Activated T-cell treated with anti-CD3 and anti-CD28 coated beads, Interleukin-2, amount 50 U/mL, for 48 hours (primary cell): ENCODE measurements around the gene DDX39A.

Experiments
- DNase-seq, 2 experiments: peaks; one replicate each; pipeline ENCODE4 v3.0.0-alpha.2; 2020

The DDX39A gene

GRCh38 chr19:14433554-14434501 lies 14.7 kb upstream of the DDX39A start:
- DNase-seq = peak; percentile 52 to 57

DNA sequence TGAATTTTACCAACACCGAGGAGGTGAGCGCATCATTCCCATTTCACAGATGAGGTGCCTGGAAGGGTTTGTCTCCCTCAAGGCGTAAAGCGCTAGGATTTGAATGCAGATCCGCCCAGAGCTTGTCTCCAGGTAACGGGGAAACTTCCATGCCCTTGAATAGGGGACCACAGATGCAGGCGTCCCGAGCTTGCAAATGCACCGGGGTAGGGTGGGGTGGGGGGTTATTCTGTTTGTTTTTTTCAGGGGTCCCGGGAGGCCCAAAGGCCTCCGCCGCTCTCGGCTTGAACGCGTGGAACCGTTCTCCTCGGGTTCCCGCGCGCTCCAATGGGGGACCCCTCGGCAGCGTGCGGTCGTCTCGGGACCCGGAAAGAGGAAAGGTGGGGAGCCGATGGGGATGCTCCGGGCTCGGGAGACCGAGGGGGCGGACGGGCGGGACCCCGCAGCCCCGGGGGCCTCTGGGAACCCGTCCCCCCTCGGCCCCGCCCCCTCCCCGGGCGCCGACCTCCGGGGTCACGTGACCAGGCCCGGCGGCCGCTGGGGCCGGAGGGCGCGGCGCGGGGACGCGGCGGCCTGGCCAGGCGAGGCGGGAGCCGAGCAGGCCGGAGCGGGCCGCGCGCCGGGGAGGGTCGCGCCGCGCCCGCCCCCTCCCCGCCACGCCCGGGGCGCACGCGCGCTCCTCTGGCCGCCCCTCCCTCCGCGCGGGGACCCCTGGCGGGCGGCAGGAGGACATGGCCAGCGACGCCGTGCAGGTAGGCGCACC lies 13.8 kb upstream of the DDX39A start, which contains the start of gene PKN1:
PKN1 (plus strand) TSS at position 516 of the 763 bp plus-strand sequence; CDS start at position 732, 216 bp downstream.
- DNase-seq = peak; percentile 71 to 77

DNA sequence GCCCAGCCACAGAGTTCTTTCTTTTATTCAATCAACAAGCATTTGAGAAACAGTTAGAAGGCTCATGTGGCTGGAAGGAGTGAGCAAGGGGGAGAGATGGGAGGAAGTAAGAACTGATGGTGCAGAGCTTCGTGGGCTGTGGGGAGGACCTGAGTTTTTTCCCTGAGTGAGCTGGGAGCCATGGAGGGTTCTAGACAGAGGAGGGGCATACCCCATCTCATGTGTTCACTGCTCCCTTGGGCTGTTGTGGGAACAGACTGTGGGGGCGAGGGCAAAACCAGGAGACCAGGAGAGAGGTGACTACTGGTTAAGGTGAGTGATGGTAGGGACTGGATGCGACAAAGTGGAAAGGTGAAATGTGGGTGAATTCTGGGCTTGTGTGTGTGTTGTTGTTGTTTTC lies 11.6 kb upstream of the DDX39A start:
- DNase-seq = no peak

- no peak for DNase-seq
Measured at GRCh38 chr19:14428882-14429416, 9.8 kb upstream of the DDX39A start.

GRCh38 chr19:14427461-14427860 lies 8.3 kb upstream of the DDX39A start:
- DNase-seq = no peak

DNA sequence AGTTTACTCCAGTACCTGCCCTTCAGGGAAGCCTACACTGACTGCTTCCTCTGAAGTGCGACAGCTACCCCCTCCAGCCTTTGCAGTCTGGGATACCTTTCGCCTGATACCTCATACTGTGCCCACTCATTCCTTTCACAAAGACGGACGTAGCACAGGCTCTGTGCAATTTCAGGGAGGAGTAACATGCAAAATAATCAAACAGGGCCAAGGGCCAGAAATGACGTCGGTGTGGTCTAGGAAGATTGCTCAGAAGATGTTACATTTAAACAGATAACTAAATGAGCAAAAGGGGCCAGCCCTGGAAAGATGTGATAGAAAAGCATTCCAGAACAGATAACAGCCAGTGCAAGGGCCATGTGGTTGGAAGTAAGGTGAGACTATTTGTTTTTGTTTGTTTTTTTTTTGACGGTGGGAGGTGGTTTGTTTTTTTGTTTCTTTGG lies 6.6 kb upstream of the DDX39A start:
- no peak for DNase-seq

DNA sequence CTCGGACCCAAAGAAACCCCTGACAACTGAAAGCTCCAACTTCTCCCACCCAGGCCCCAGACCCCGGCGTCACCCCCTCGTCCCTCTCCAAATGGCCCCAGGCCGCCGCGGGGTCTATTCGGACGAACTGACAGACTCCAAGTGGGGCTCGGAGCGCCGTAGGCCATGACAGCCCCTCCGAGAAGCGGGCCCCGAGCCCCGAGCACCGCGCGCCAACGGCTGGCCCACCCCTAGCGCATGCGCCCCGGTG lies 360 bp downstream of the DDX39A start:
- DNase-seq = peak in 1 of 2 experiments; percentile 92

- DNase-seq = no peak
Measured at GRCh38 chr19:14416817-14417231, 2.3 kb downstream of the DDX39A start.

GRCh38 chr19:14414926-14415690 lies 4.0 kb downstream of the DDX39A start:
- no peak for DNase-seq

- DNase-seq = no peak
Measured at GRCh38 chr19:14413693-14414181, 5.4 kb downstream of the DDX39A start.

GRCh38 chr19:14412996-14413692 lies 6.0 kb downstream of the DDX39A start:
- no peak for DNase-seq

DNA sequence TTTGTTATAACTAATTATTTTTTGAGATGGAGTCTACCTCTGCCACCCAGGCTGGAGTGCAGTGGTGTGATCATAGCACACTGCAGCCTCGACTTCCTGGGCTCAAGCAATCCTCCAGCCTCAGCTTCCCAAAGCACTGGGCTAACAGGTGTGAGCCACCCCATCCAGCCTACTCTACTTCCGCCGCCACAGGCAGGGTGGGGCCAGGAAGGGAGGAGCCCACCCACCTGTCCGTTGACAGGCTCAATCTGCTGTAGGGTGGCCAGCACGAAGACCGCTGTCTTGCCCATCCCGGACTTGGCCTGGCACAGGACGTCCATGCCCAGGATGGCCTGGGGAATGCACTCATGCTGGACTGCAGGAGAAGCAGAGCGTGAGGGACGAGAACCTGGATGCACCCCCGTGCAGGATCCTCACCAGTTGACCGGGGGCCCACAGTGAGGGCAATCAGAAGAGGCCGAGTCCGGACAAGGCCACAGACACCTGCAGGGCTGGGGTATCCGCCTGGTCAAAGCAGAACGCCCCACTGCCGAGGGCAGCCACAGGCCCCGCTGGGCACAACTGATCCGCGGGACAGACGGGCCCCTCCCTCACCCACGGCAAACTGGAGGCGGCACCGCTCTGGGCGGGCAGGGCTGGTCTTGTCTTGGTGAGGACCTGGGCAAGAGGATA lies 6.7 kb downstream of the DDX39A start:
- no peak for DNase-seq

- no peak for DNase-seq
Measured at GRCh38 chr19:14411938-14412245, 7.2 kb downstream of the DDX39A start.

GRCh38 chr19:14411161-14411937 lies 7.8 kb downstream of the DDX39A start:
- DNase-seq = no peak

DNA sequence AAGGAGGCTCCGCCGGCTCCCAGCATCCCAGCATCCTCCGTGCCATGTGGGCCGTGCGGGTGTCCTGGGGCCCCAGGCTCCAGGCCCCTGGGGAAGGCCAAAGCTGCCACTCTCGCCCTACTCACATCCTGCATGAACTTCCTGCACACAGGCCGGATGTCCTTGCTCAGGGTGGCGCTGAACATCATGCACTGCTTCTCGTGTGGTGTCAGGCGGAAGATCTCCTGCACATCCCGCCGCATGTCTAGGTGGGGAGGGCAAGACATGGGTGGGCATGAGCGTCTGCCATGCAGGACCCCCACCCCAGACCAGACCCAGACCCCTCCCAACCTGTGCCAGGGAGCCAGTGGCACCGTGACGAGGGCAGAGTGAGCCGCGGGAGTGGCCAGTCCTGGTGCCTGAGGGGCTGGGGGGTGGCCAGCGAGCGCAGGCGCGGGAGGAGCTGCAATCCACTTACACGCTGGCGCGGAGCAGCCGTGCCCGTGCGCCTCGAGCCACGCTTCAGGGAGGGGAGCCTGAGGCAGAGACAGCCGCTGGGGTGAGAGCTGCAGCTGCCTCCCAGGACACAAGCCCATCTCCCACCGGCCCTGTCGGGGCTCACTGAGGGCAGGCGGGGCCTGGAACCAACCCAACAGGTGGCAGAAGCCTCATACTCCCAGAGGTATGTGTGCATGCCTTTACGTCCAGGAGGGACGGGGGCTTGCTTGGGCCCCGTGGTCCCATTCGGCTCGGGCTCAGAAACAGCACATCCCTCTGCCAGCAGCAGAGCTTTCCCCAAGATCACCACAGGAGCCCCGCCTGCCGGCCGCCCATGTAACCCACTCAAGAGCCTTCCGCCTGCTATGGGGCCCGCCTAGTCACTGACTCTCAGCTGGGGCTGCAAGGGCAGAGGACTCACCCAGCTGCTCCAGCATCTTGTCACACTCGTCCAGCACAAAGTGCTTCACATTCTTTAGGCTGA lies 8.8 kb downstream of the DDX39A start:
- no peak for DNase-seq

GRCh38 chr19:14409146-14410023 lies 9.8 kb downstream of the DDX39A start:
- DNase-seq = no peak

DNA sequence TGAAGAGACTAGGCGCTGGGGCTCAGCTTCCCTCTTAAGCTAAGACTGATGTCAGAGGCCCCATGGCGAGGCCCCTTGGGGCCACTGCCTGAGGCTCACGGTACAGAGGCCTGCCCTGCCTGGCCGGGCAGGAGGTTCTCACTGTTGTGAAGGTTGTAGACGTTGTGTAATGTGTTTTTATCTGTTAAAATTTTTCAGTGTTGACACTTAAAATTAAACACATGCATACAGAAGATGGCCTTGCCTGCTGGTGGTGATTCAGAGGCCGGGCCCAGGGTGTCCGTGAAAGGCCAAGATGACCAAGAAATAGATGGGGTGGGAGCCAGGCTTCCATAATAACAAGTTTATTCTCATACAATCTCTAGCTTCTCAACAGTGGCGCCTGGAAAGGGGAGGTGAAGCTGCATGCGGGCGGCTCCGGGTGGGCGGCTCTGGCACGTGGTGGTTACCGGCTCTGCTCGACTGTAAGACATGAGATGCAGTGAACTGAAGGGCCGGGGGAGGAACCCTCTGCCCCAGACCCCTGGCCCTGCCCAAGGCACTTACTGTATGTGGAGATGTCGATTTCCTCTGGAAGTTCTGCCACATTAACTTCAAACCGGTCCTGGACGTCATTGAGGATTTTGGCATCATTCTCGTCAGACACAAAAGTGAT lies 10.5 kb downstream of the DDX39A start:
- DNase-seq = no peak
